ENCODE measurements around the gene ABTB2.

- no peak for TF ChIP-seq POLR2A (IDR thresholded peaks at IDR 0.05; ENCODE audit: low read length)
- TF ChIP-seq GATA1 (IDR thresholded peaks at IDR 0.05; ENCODE audit: low read depth, low read length): no peak
Observed at GRCh38 chr11:34308913-34309585, 48.8 kb downstream of the ABTB2 start.
